ENCODE data around the gene ARCN1.
A peak's percentile ranks its signal among the peaks of the same experiment; 100 is the strongest.

- no peak for TF ChIP-seq POLR2A (IDR thresholded peaks at IDR 0.05; ENCODE audit: low read depth, low read length)
- TF ChIP-seq CTCF (IDR thresholded peaks at IDR 0.05; ENCODE audit: extremely low read depth in 1 of 2, insufficient read depth in 1 of 2, low read depth in 1 of 2, low read length in 2 of 2): no peak
- no peak for TF ChIP-seq EZH2 (IDR thresholded peaks at IDR 0.05; ENCODE audit: borderline replicate concordance, low read depth, low read length, severe bottlenecking)
- TF ChIP-seq JUN (IDR thresholded peaks at IDR 0.05; ENCODE audit: borderline replicate concordance, insufficient read depth, insufficient read length, low read depth): no peak
- peak; percentile 9 for TF ChIP-seq POLR2AphosphoS5 (IDR thresholded peaks at IDR 0.05; ENCODE audit: insufficient read depth, low read depth, low read length)
- no peak for TF ChIP-seq FOS (IDR thresholded peaks at IDR 0.05; ENCODE audit: borderline replicate concordance, insufficient read depth, low read length)
- TF ChIP-seq GATA2 (IDR thresholded peaks at IDR 0.05; ENCODE audit: insufficient read depth, insufficient read length, low read depth, low read length): no peak
- TF ChIP-seq MYC (IDR thresholded peaks at IDR 0.05; ENCODE audit: low read depth, low read length): no peak
These were observed 59.1 kb downstream of the ARCN1 start for GRCh38 chr11:118631142-118631909.

All from endothelial cell of umbilical vein (primary cell).